Spleen (tissue), 11 donors: ENCODE results near the gene SCUBE1. TPM values are rescaled to one million over a fixed set of nuclear protein-coding genes. Genes with fewer than 3 reads are reported as not detected.

Source experiments
- DNase-seq: peaks from one replicate; pipeline ENCODE4 v3.0.0-alpha.2; 2020
- H3K27ac ChIP-seq, 8 donors: fragments of 200-600 bp; sonication (generic) in 7 of 8; 1 replicate in 4 of 8; 2 replicates in 4 of 8; pipeline versions ENCODE4 v1.5.0 to v1.8.0; 2016 to 2021; ENCODE audit warnings: inconsistent platforms in 4 of 8, mild to moderate bottlenecking in 4 of 8, moderate library complexity in 1 of 8
- H3K27me3 ChIP-seq, 7 donors: fragments of 200-600 bp; sonication (generic) in 6 of 7; replicated peaks in 1 of 7; 1 replicate in 4 of 7; 2 replicates in 3 of 7; pipeline versions ENCODE4 v1.5.0 to v1.8.0; 2016 to 2021; ENCODE audit warnings: inconsistent platforms in 3 of 7, mild to moderate bottlenecking in 1 of 7
- H3K36me3 ChIP-seq, 6 donors: fragments of 200-600 bp; sonication (generic) in 5 of 6; 1 replicate in 4 of 6; 2 replicates in 2 of 6; pipeline versions ENCODE4 v1.5.0 to v1.8.0; 2016 to 2021; ENCODE audit warnings: inconsistent platforms in 2 of 6
- H3K4me1 ChIP-seq, 6 donors: fragments of 200-600 bp; sonication (generic) in 5 of 6; 1 replicate in 3 of 6; 2 replicates in 3 of 6; pipeline versions ENCODE4 v1.5.0 to v1.8.0; 2016 to 2021; ENCODE audit warnings: inconsistent platforms in 3 of 6
- H3K4me3 ChIP-seq, 8 donors: fragments of 200-600 bp; sonication (generic) in 7 of 8; 1 replicate in 4 of 8; 2 replicates in 4 of 8; pipeline versions ENCODE4 v1.5.0 to v1.8.0; 2016 to 2021; ENCODE audit warnings: inconsistent platforms in 4 of 8, mild to moderate bottlenecking in 4 of 8, moderate library complexity in 2 of 8
- H3K9me3 ChIP-seq, 8 donors: fragments of 200-600 bp; sonication (generic) in 7 of 8; 1 replicate in 4 of 8; 2 replicates in 4 of 8; pipeline versions ENCODE4 v1.5.0 to v1.8.0; 2016 to 2021; ENCODE audit warnings: inconsistent platforms in 4 of 8
- POLR2A ChIP-seq, 3 donors: fragments of 450-650 bp; IDR thresholded peaks; one replicate each; pipeline ENCODE4 v1.5.1; 2017; ENCODE audit warnings: antibody characterized with exemption in 3 of 3, mild to moderate bottlenecking in 1 of 3
- POLR2AphosphoS5 ChIP-seq, 3 donors: sonication (generic); formaldehyde crosslinking; IDR thresholded peaks; one replicate each; pipeline ENCODE4 v1.5.1; 2017; ENCODE audit warnings: antibody characterized with exemption in 3 of 3
- WGBS, 5 donors: extraction: QIAGEN DNeasy Blood & Tissue Kit in 3 of 5; methylation state at CpG; one replicate each; pipeline versions ENCODE4 v1.1.5 to v1.1.7; 2013 to 2018; 5-methylcytosine and 5-hydroxymethylcytosine counted together
- intact Hi-C: fragments of 100-400 bp; cut with DNase I; formaldehyde crosslinking; loops from one replicate; pipeline ENCODE4 v1.15.0; 2023; ENCODE audit warnings: low total_unique reads
- polyA plus RNA-seq, 3 donors: library from polyadenylated mRNA; stranded (reverse); fragments of 200-250 nt; gene quantifications; one replicate each; pipeline ENCODE4 v1.2.1, GENCODE V29; 2013
- total RNA-seq, 7 donors: library from RNA; depleted of rRNA in 3 of 7; stranded (reverse); fragments of >200 nt in 3 of 7; fragmentation: NEBNext Ultra II Directional in 4 of 7; extraction: Animal tissue kit (Norgen Biotek cat#: 25700) in 4 of 7; gene quantifications; one replicate each; pipeline versions ENCODE4 v1.1.0 to v1.2.1, GENCODE V29; 2016 to 2021
- TF ChIP-seq, protein P1 (sequence below), 11 experiments: fragments of 200-600 bp in 7 of 11; fragments of 450-650 bp in 4 of 11; sonication (generic) in 4 of 11; IDR thresholded peaks in 8 of 11; conservative IDR thresholded peaks in 3 of 11; 1 replicate in 7 of 11; 2 replicates in 4 of 11; pipeline versions ENCODE4 v1.4.0 to v1.8.0; 2016 to 2021; ENCODE audit warnings: antibody characterized with exemption in 11 of 11, inconsistent platforms in 4 of 11, mild to moderate bottlenecking in 1 of 11
- donor health status: healthy with polysubstance abuse.
- donor health status: DM: no; HTN: no; CAD: no; lungs with moderate emphysema.
- donor health status: DM: no; HTN: no; CAD: no.
- donor health status: Bipolar disorder and iron deficiency.
- donor health status: healthy.
- donor health status: DM: no; HTN: no; CAD: no.
- donor health status: DM: yes; HTN: yes; CAD: no.

SCUBE1 gene
- total and polyA plus RNA-seq, 10 donors = 0.46 to 43.5 (median 15.9) TPM

DNA sequence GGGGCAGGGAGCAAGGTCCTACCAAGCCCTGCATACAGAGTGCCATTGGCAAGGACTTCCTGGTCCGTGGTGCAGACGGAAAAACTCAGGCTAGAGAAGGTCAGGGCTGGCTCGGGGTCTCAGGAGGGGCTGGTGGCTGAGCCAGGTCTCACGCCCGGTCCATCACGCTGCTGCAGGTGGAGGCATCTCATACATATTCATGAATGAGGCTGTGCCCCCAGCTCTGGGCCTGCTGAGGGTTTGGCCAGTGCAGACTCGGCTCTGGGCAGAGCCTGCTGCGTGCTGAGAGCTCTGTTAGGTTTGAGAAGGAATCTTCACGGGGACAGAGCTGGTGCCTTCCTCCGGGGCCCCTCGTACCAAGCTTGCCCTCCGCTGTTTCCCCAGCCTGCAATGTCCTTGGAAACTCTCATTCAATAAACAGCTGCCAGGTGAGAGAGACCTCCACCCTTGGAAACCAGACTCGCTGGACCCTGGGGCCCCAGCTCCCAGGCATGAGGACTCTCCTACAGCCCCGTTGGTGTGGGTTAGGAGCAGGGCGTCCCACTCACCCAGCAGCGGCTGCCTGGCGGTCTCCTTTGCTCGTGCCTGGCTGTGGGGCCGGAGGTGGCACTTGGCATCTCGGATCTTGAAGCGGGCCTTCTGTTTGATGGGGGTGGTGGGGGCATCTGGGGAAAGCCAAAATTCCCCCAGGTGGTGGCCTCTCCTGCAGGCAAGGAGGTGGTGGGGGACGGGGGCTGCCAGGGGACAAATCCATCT is 122.4 kb downstream of the SCUBE1 start:
- H3K9me3 ChIP-seq = no peaks in the 10 kb centered on the region
- H3K36me3 ChIP-seq = peaks cover 0 to 6% (median 0%) of the 10 kb centered on the region in 6 donors
- H3K27ac ChIP-seq = no peak overlapping the region
- 84 to 92% (median 88%) methylated on average over 9 to 22 of the region's 22 CpGs for WGBS, 5 donors
- intact Hi-C loops = no loop called here
- TF ChIP-seq POLR2AphosphoS5 (IDR thresholded peaks at IDR 0.05) = no peak
- TF ChIP-seq, protein P1, sequence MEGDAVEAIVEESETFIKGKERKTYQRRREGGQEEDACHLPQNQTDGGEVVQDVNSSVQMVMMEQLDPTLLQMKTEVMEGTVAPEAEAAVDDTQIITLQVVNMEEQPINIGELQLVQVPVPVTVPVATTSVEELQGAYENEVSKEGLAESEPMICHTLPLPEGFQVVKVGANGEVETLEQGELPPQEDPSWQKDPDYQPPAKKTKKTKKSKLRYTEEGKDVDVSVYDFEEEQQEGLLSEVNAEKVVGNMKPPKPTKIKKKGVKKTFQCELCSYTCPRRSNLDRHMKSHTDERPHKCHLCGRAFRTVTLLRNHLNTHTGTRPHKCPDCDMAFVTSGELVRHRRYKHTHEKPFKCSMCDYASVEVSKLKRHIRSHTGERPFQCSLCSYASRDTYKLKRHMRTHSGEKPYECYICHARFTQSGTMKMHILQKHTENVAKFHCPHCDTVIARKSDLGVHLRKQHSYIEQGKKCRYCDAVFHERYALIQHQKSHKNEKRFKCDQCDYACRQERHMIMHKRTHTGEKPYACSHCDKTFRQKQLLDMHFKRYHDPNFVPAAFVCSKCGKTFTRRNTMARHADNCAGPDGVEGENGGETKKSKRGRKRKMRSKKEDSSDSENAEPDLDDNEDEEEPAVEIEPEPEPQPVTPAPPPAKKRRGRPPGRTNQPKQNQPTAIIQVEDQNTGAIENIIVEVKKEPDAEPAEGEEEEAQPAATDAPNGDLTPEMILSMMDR (IDR thresholded peaks at IDR 0.05 in 8 of 11, conservative IDR thresholded peaks at IDR 0.05 in 3 of 11) = no peak
- TF ChIP-seq POLR2A (IDR thresholded peaks at IDR 0.05) = no peak
- no peak for DNase-seq
- no peak overlapping the region for H3K4me3 ChIP-seq
- no peaks in the 10 kb centered on the region for H3K27me3 ChIP-seq
- H3K4me1 ChIP-seq = peaks cover 0 to 35% (median 19%) of the 10 kb centered on the region in 6 donors

DNA sequence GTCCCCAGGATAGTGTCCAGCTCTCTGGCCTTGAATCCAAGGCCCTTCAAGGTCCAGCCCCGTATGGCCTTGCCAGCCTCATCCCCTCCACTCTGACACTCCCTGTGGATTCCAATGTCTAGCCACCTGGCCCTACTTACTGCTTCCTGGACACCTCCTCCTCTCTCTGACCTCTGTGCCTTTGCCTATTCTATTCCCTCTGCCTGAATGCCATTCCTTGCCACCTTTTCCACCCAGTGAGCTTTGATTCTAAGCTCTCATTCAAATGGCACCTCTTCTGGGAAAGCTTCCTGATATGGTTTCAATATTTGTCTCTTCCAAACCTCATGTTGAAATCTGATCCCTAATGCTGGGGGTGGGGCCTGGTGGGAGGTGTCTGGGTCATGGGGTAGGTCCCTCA is 124.4 kb downstream of the SCUBE1 start:
- TF ChIP-seq POLR2A (IDR thresholded peaks at IDR 0.05) (no peak), POLR2AphosphoS5 (IDR thresholded peaks at IDR 0.05) (no peak)
- TF ChIP-seq, protein P1 (IDR thresholded peaks at IDR 0.05 in 8 of 11, conservative IDR thresholded peaks at IDR 0.05 in 3 of 11) = no peak
- no peak overlapping the region for H3K4me3 ChIP-seq
- H3K36me3 ChIP-seq = peaks cover 0 to 6% (median 0%) of the 10 kb centered on the region in 6 donors
- intact Hi-C loops = no loop called here
- H3K27ac ChIP-seq = no peak overlapping the region
- WGBS, 5 donors = 40 to 79% (median 75%) methylated on average over 1 of the region's 1 CpG
- no peaks in the 10 kb centered on the region for H3K9me3 ChIP-seq
- peaks cover 0 to 35% (median 19%) of the 10 kb centered on the region in 6 donors for H3K4me1 ChIP-seq
- no peak for DNase-seq
- no peaks in the 10 kb centered on the region for H3K27me3 ChIP-seq

DNA sequence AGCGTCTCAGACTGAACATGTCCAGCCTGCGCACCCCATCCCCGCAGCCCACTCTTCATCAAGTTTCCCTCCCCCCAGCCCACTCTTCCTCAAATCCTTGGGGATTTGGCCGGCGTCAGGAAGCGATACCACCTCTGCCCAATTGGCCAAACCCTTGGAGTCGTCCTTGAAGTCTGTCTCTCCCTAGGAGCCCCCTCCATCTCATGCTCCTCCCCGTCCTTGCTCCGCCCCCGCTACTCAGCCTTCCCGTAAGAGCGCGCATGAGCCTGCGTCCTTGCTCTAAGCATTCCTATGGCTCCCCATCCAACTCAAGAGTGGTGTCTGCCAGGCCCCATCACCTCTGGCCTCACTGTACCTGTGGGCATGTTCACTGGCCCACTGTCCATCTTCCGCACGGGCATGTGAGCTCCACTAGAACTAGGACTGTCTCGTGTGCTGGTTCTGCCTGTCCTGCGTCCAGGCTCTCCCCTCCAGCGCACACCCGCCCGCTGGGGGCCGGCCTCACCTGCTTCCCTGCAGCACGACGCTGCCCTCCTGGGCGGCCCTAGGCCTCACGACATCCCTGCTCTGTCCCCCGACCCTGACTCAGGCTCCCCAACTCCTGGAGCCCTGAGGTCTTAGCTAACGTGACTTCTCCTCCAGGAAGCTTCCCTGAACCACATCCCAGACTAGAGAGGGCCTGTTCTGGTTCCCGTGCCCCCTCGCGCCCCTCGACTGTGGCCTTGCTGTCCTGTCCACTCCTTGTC is 125.7 kb downstream of the SCUBE1 start:
- no peaks in the 10 kb centered on the region for H3K9me3 ChIP-seq
- 84 to 90% (median 89%) methylated on average over 27 to 32 of the region's 32 CpGs for WGBS, 5 donors
- TF ChIP-seq POLR2A (IDR thresholded peaks at IDR 0.05) (no peak), POLR2AphosphoS5 (IDR thresholded peaks at IDR 0.05) (no peak)
- TF ChIP-seq, protein P1 (IDR thresholded peaks at IDR 0.05 in 8 of 11, conservative IDR thresholded peaks at IDR 0.05 in 3 of 11) = no peak
- H3K36me3 ChIP-seq = peaks cover 0 to 6% (median 0%) of the 10 kb centered on the region in 6 donors
- H3K4me3 ChIP-seq = no peak overlapping the region
- H3K27ac ChIP-seq = no peak overlapping the region
- no peaks in the 10 kb centered on the region for H3K27me3 ChIP-seq
- intact Hi-C loops = no loop called here
- peaks cover 0 to 27% (median 12%) of the 10 kb centered on the region in 6 donors for H3K4me1 ChIP-seq
- DNase-seq = no peak

DNA sequence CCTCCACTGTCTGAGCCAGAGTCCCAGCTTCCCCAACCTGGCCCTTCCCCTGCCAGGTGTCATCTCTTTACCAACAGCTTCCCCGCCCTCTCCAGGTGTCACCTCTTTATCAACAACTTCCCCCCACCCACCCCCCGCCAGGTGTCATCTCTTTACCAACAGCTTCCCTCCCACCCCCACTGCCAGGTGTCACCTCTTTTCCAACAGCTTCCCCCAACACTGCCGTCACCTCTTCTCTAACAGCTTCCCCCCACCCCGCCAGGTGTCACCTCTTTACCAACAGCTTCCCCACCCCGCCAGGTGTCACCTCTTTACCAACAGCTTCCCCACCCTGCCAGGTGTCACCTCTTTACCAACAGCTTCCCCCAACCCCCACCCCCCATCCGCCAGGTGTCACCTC is 126.4 kb downstream of the SCUBE1 start:
- Histone ChIP-seq H3K27ac (no peak overlapping the region), H3K9me3 (no peaks in the 10 kb centered on the region), H3K27me3 (no peaks in the 10 kb centered on the region), H3K4me3 (no peak overlapping the region), H3K36me3 (peaks cover 0 to 6% (median 0%) of the 10 kb centered on the region in 6 donors), H3K4me1 (peaks cover 0 to 20% (median 7%) of the 10 kb centered on the region in 6 donors)
- TF ChIP-seq POLR2AphosphoS5 (IDR thresholded peaks at IDR 0.05) = no peak
- TF ChIP-seq POLR2A (IDR thresholded peaks at IDR 0.05) = no peak
- TF ChIP-seq, protein P1 (IDR thresholded peaks at IDR 0.05 in 8 of 11, conservative IDR thresholded peaks at IDR 0.05 in 3 of 11) = no peak
- no peak for DNase-seq
- 67 to 84% (median 78%) methylated on average over 6 of the region's 6 CpGs for WGBS, 5 donors
- intact Hi-C loops = no loop called here
